ENCODE data around the gene RALGPS1.
"Not testable (repeated sequence)": the region's sequence is repeated elsewhere in the genome, so short reads cannot be mapped to it uniquely, and the experiment has no call there.

RALGPS1 gene

GRCh38 chr9:126989847-126990842 is 75.6 kb downstream of the RALGPS1 start:
- DNase-seq, result no peak

GRCh38 chr9:126991183-126991582 is 76.6 kb downstream of the RALGPS1 start:
- no peak for DNase-seq

- no peak for DNase-seq
Observed at GRCh38 chr9:126992427-126992826, 77.8 kb downstream of the RALGPS1 start.

DNA sequence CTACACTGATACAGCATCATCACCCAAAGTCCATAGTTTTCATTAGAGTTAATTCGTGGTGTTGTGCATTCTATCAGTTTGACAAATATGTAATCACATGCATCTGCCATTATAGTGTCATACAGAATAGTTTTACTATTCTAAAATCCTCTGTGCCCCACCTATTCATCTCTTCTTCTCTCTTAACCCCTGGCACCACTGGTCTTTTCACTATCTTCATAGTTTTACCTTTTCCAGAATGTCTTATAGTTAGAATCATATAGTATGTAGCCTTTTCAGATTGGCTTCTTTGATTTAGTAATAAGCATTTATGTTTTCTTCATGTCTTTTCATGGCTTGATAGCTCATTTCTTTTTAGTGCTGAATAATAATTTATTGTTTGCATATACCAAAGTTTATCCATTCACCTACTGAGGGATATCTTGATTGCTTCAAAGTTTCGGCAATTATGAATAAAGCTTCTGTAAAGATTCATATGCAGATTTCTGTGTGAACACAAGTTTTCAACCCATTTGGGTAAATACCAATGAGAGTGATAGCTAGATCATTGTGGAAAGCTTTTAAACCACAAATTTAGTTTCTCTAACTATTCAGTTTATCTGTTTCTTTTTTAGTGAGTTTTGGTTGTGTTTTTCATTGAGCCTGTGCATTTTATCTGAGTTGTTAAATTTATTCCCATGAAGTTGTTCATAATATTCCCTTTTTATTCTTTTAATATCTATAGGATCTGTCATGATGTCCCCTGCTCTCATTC is 84.9 kb downstream of the RALGPS1 start:
- DNase-seq, result no peak

DNA sequence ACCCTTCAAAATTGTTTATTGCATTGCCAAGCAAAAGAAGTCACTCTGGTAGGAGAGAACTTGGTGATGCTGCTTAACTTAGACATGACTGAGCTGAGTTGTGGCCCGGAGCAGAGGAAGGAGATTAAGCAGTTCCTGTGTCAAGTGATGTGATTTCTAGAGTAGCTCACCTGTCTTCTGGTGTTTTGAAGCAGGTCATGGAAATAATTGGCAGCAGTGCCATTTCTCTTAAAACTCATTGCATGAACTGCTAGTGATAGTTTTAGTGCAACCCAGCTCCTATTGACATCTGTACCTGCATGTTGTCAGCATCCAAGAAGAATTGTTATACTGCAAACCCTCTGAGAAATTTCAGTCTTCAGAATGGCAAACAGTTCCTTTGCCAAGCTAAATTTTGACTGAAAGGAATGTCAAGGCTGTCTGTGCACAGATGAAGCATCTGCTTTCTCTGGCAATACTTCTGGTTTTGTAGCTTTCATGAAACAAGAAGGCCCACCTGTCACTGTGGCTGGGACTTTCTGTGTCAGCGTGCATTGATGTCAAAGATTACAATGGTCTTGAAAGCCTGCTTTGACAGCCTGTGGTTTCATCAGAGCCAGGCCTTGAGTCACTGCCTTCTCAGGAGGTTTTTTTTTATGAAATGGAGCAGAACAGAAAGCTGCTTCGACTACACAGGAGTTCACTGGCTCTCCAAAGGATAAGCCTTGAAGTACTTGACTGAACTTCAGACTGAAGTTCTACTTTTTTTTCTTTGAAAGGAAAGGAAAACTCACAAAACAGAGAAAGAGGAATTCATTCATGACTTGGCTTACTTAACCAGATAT is 90.6 kb downstream of the RALGPS1 start:
- DNase-seq, result peak; percentile 59

DNA sequence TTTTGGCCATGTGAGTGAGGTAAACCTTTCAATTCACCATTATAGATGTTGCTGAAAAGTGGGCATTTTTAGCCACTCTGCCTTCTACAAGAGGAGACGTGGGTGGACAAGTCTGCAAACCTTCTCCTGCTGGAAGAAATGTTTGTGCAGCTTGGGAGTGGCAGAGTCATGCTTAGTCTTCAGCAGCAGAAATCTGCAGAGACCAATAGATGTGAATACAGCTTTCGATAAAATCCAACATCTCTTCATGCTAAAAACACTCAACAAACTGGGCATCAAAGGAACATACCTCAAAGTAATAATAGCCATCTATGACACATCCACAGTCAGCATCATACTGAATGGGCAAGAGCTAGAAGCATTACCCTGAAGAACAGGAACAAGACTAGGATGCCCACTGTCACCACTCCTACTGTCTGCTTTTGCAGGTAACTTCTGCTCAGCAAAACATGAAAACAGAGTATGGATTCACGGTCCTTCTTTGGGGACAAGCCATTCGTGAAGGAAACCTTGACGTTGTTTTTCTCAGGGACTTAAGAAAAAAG is 91.3 kb downstream of the RALGPS1 start:
- DNase-seq, result no peak

- no peak for DNase-seq
Observed at GRCh38 chr9:127007638-127008037, 93.1 kb downstream of the RALGPS1 start.

GRCh38 chr9:127008076-127008475 is 93.5 kb downstream of the RALGPS1 start:
- no peak for DNase-seq

- DNase-seq, result no peak
Observed at GRCh38 chr9:127011772-127012171, 97.2 kb downstream of the RALGPS1 start.

- DNase-seq, result no peak
Observed at GRCh38 chr9:127012250-127012649, 97.7 kb downstream of the RALGPS1 start.

- DNase-seq, result no peak
Observed at GRCh38 chr9:127013597-127013996, 99.0 kb downstream of the RALGPS1 start.

DNA sequence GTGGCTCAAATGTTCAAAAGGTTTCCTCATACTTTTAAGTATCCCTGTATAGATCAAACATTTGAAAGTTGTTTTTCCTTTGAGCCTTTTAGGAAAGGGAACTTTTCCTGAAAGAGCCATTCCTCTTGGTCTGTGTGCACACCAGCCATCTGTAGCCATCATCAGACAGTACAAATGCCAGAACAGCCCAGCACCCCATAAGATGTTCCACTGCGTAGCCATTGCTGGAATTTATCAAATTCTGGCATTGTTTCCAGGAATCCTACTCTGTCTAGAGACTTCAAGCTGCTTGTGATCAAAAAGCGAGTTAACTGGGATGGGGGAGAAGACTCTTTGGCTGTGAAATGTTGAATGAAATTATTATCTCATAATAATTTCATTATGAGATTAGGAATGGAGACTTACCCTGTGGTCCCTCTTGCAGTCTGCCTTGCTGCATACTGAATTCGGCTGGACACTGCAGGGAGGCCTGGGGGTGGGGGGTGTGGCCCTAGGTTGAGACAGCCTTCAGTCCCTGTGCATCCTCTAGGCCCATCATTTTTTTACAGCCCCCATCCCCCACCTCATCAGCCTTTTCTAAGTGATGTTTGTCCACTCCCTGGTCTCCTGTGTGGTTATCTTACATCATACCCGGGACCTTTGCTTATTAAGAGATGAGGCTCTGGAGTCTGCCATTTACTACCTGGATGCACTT is 99.8 kb downstream of the RALGPS1 start:
- no peak for DNase-seq

DNA sequence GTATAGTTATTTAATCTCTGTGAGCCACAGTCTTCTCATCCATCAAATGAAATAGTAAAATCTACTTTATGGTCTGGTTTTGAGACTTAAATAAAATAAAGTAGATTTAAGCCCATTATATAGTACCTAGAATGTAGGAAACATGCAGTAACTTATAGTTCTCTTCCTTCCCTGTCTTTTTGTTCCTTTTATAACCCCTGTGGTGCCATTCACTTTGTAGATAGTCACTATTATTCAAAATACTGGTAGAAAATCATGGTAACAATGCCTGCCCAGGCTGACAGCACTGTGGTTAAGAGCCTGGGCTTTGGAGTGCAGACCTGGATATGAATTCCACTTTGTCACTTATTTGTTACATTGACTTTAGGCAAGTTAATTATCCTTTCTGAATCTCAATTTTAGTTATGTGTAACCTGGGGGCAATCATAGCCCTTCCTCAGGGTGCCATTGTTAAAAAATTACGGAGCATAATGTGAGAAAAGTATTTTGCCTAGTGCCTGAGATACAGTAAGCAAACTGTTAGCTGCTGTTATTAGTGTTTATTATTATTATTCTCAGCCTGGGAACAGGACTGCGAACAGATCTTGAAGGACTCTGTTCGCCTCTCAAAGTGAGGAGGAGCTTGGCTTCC is 100.4 kb downstream of the RALGPS1 start:
- DNase-seq, result no peak

- DNase-seq, result no peak
Observed at GRCh38 chr9:127015921-127016512, 101.4 kb downstream of the RALGPS1 start.

DNA sequence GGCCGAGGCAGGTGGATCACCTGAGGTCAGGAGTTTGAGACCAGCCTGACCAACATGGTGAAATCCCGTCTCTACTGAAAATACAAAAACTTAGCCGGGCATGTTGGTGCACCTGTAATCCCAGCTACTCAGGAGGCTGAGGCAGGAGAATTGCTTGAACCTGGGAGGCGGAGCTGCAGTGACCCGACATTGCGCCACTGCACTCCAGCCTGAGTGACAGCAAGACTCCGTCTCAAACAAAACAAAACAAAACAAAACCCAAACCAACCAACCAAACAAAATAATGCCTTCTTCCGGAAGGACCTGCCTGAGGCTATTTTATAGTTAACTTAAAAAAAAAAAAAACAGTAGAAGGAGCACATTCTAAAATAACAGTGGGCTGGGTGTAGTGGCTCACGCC is 103.4 kb downstream of the RALGPS1 start:
- not testable (repeated sequence) for DNase-seq

DNA sequence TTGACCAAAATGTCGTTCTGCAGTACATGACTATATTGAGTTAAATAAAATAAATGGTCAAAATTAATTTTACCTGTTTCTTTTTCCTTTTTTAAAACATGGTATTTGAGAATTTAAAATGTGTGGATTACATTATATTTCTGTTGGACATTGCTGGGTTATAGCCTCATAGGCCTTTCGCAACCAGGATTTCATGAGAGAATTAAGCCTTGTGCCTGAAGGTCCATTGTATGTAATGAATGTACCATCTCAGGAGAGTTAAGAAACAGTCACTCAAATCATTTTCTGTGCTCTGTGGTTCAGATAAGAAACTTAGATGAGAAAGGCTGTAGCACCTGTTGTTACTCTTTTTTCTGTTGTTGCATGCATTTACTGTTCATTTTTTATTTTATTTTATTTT is 104.4 kb downstream of the RALGPS1 start:
- DNase-seq, result no peak

DNA sequence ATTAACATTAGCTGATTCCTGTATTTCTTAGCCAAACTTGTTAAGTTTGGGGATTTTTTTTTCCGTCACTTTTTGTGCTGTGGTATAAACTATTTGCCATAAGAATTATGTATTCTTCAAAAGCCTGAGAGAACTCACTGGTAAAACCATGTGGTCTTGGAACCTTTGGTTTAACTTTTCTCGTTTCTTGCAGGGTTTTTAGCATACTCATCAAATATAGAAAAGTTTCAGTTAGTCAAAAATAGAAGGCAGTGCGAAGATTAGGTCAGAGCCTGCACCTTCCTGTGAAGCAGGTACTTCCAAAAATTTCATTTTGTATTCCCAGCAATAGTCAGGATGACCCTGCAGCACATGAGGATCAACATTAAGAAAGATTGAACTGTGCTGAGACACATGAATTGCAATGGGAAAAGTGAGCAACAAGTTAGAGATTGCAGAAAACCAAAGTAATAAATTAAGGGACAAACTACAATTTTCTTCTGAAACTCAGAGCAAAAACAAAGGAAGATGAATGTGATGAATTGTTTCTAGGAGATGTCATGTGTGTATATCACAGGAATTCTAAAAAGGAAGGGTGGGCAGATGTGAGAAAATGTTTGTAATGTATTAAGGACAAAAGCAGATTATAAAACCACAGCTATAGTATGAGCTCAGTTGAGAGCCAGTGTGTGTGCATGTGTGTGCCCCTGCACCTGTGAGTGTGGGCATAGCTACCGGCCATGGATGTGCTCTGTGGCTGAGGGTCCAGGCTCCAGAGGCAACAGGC is 105.6 kb downstream of the RALGPS1 start:
- no peak for DNase-seq

DNA sequence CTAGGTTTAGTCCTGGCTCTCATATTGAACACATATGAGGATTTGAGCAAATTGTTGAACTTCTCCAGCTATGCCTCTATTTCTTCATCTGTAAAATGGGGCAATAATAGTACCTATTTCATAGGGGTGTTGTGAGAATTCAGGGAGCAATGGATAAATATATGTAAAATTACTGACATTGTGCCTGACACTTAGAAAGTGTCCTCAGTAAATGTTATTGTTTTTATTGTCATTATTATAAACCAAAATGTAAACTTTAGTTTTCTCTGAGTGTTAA is 106.2 kb downstream of the RALGPS1 start:
- DNase-seq, result no peak

DNA sequence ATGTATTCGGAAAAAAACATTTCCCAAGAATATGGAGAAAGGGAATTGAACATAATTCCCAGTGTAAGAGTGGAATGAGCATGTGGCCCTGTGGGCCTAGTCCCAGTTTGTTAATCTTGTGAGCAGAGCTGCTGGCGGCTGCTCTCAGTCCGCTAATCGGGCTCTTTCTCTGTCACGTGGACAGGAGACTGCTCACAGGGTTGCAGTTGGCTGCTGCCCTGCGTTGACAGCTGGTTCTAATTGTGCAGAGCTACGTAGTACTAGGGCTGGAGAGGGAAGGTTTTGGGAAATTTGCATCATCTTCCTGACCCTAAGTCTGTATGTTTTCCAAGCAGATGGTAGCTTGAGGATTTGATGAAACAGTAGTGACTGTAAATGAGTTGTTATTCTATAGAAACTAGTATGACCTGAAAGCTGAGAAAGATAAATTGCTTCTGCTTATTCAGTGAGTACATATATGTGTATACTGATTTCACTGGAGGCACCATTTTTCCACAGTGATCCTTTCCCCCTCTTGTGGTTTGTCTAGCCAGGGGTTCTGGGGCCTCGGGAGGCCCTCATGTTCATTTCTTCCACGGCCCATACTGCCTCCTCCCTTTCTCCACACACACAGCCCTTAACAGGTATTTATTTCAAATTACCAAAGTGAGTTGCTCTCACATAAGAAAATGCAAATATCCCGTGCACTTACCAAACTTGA is 107.2 kb downstream of the RALGPS1 start:
- no peak for DNase-seq

All from activated CD8-positive, alpha-beta memory T cell treated with anti-CD3 and anti-CD28 coated beads, Interleukin-2, amount 50 U/mL, for 4 hours (primary cell).